Endothelial cell of umbilical vein (primary cell): ENCODE results near the gene LBR. TPM values are rescaled to one million over a fixed set of nuclear protein-coding genes. Genes with fewer than 3 reads are reported as not detected.

ENCODE experiments used
- BruUV-seq: library from RNA; stranded (reverse); fragments of 400-500 nt; replicated peaks from 2 replicates; lab custom pipeline; 2021; lab: Mats Ljungman, UMichigan
- CTCF ChIA-PET: fragments of 300-600, 350-600 bp; sonication (Branson Sonifier 250); formaldehyde crosslinking; loops from one replicate; lab custom pipeline; 2021; ENCODE audit warnings: antibody characterized with exemption, inconsistent platforms; lab: Charles Lee
- POLR2A ChIA-PET: fragments of 300-600, 350-600 bp; sonication (Branson Sonifier 250); formaldehyde crosslinking; loops from one replicate; lab custom pipeline; 2021; ENCODE audit warnings: antibody characterized with exemption, inconsistent platforms; lab: Charles Lee
- DNase-seq: peaks from one replicate; pipeline ENCODE4 v3.0.0-alpha.2; 2011; ENCODE audit warnings: low read depth, low spot score
- FAIRE-seq: peaks from 2 replicates; lab custom pipeline; 2011; peaks lifted over from hg19 to GRCh38; lab: Jason Lieb, UNC
- H2AFZ ChIP-seq: 2 replicates; pipeline ENCODE4 v1.6.0; 2012; ENCODE audit warnings: low read depth, low read length, control low read depth, inconsistent platforms
- H3K27ac ChIP-seq: 2 replicates; pipeline ENCODE4 v1.5.1; 2011; ENCODE audit warnings: low read depth, mild to moderate bottlenecking, control low read depth, low read length, moderate library complexity; ENCODE audit not compliant: insufficient read depth
- H3K27me3 ChIP-seq, 2 experiments: 2 replicates each; pipeline versions ENCODE4 v1.6.0 to v1.6.1; 2011; ENCODE audit warnings: low read length in 2 of 2, mixed read lengths in 1 of 2; ENCODE audit not compliant: control insufficient read depth in 2 of 2, insufficient read depth in 2 of 2
- H3K36me3 ChIP-seq, 2 experiments: 2 replicates in 1 of 2; 3 replicates in 1 of 2; pipeline ENCODE4 v1.5.1; 2011; ENCODE audit warnings: low read length in 2 of 2, mild to moderate bottlenecking in 1 of 2, moderate library complexity in 1 of 2; ENCODE audit not compliant: control insufficient read depth in 2 of 2, insufficient read depth in 2 of 2; ENCODE audit errors: extremely low read depth in 1 of 2
- H3K4me1 ChIP-seq: 3 replicates; pipeline ENCODE4 v1.5.1; 2011; ENCODE audit warnings: mild to moderate bottlenecking, low read length; ENCODE audit not compliant: control insufficient read depth, insufficient read depth; ENCODE audit errors: extremely low read depth
- H3K4me2 ChIP-seq: 2 replicates; pipeline ENCODE4 v1.6.1; 2011; ENCODE audit warnings: low read length, control low read depth, mixed read lengths; ENCODE audit not compliant: insufficient read depth
- H3K4me3 ChIP-seq, 3 experiments: fragments of 200-600 bp in 1 of 3; sonication (generic), shearing (Covaris generic) in 1 of 3; replicated peaks in 1 of 3; 2 replicates each; pipeline ENCODE4 v1.5.1; 2011 to 2016; ENCODE audit warnings: control low read depth in 3 of 3, low read length in 3 of 3, mild to moderate bottlenecking in 2 of 3, inconsistent platforms in 1 of 3, low read depth in 1 of 3, moderate library complexity in 1 of 3; ENCODE audit not compliant: insufficient read depth in 1 of 3
- H3K79me2 ChIP-seq: 2 replicates; pipeline ENCODE4 v1.6.0; 2012; ENCODE audit warnings: low read length, inconsistent platforms; ENCODE audit not compliant: control insufficient read depth, insufficient read depth
- H3K9ac ChIP-seq: replicated peaks from 2 replicates; pipeline ENCODE3; 2011; ENCODE audit warnings: low read length, control low read depth; ENCODE audit not compliant: insufficient read depth; ENCODE audit errors: extremely low read depth
- H3K9me1 ChIP-seq: replicated peaks from 3 replicates; pipeline ENCODE4 v1.6.0; 2011; ENCODE audit warnings: mild to moderate bottlenecking, low read length; ENCODE audit not compliant: control insufficient read depth, insufficient read depth; ENCODE audit errors: extremely low read depth
- H3K9me3 ChIP-seq: replicated peaks from 2 replicates; pipeline ENCODE4 v1.5.1; 2012; ENCODE audit warnings: low read length, inconsistent platforms; ENCODE audit not compliant: control insufficient read depth, insufficient read depth
- H4K20me1 ChIP-seq: replicated peaks from 2 replicates; pipeline ENCODE3; 2011; ENCODE audit warnings: mild to moderate bottlenecking, low read length; ENCODE audit not compliant: control insufficient read depth, insufficient read depth; ENCODE audit errors: extremely low read depth
- CTCF ChIP-seq, 2 donors: IDR thresholded peaks; 1 replicate in 1 of 2; 2 replicates in 1 of 2; pipeline ENCODE4 v1.5.1; 2011; ENCODE audit warnings: low read length in 2 of 2, mild to moderate bottlenecking in 2 of 2, moderate library complexity in 2 of 2, control low read depth in 1 of 2, inconsistent platforms in 1 of 2, low read depth in 1 of 2; ENCODE audit not compliant: insufficient read depth in 1 of 2; ENCODE audit errors: extremely low read depth in 1 of 2
- EZH2 ChIP-seq: IDR thresholded peaks from 2 replicates; pipeline ENCODE4 v1.6.1; 2012; ENCODE audit warnings: borderline replicate concordance, low read depth, mild to moderate bottlenecking, moderate library complexity, low read length, inconsistent platforms; ENCODE audit not compliant: severe bottlenecking
- FOS ChIP-seq: IDR thresholded peaks from 2 replicates; pipeline ENCODE4 v1.6.1; 2011; ENCODE audit warnings: mild to moderate bottlenecking, low read length, moderate library complexity, borderline replicate concordance; ENCODE audit not compliant: insufficient read depth
- GATA2 ChIP-seq: IDR thresholded peaks from 2 replicates; pipeline ENCODE4 v1.7.0; 2011; ENCODE audit warnings: low read depth, mild to moderate bottlenecking, moderate library complexity, mixed read lengths, low read length; ENCODE audit not compliant: insufficient read length, insufficient read depth
- JUN ChIP-seq: IDR thresholded peaks from 2 replicates; pipeline ENCODE4 v1.6.1; 2011; ENCODE audit warnings: borderline replicate concordance, low read depth; ENCODE audit not compliant: insufficient read length, insufficient read depth
- MAX ChIP-seq: IDR thresholded peaks from 2 replicates; pipeline ENCODE4 v1.6.1; 2011; ENCODE audit not compliant: insufficient read depth, insufficient read length
- MYC ChIP-seq: IDR thresholded peaks from one replicate; pipeline ENCODE4 v1.6.1; 2011; ENCODE audit warnings: mild to moderate bottlenecking, low read depth, low read length
- POLR2A ChIP-seq: IDR thresholded peaks from 2 replicates; pipeline ENCODE4 v1.6.1; 2012; ENCODE audit warnings: low read depth, mild to moderate bottlenecking, control low read depth, low read length
- POLR2AphosphoS5 ChIP-seq: IDR thresholded peaks from 2 replicates; pipeline ENCODE4 v1.6.1; 2012; ENCODE audit warnings: low read depth, mild to moderate bottlenecking, control low read depth, low read length, moderate library complexity; ENCODE audit not compliant: insufficient read depth
- dilution Hi-C: fragments of 300-500 bp; cut with MboI; formaldehyde crosslinking; loops from one replicate; pipeline ENCODE4 v1.15.0; 2019; ENCODE audit warnings: low sequenced_read_pairs; ENCODE audit not compliant: extremely low pct_ligation_motif_present
- intact Hi-C: fragments of 100-400 bp; cut with micrococcal nuclease; formaldehyde crosslinking; loops from one replicate; pipeline ENCODE4 v1.10.0; 2022
- polyA plus RNA-seq, 4 experiments: library from polyadenylated mRNA; depleted of rRNA in 3 of 4; stranded (reverse) in 3 of 4; unstranded in 1 of 4; fragments of >200 nt; gene quantifications; 2 replicates each; pipeline versions ENCODE4 v1.2.1 to v1.2.3, GENCODE V29; 2011 to 2012; ENCODE audit warnings: missing spikeins in 1 of 4
- total RNA-seq: library from RNA; stranded (reverse); gene quantifications from 2 replicates; pipeline ENCODE4 v1.2.3, GENCODE V29; 2021

LBR gene
- total and polyA plus RNA-seq, 2 donors (not counting 3 experiments of a cell fraction or from before 2014, with no cell fraction given), result 53.9 to 119 TPM

- Histone ChIP-seq H3K27me3 (peaks cover 2 to 4% of the 10 kb centered on the region in 2 experiments), H3K4me2 (no peak overlapping the region), H3K4me1 (no peaks in the 10 kb centered on the region), H3K27ac (no peak overlapping the region), H4K20me1 (no peaks in the 10 kb centered on the region), H3K4me3 (no peak overlapping the region), H3K79me2 (no peaks in the 10 kb centered on the region), H3K9ac (no peak overlapping the region), H3K9me3 (no peaks in the 10 kb centered on the region), H3K36me3 (no peaks in the 10 kb centered on the region), H3K9me1 (no peaks in the 10 kb centered on the region), H2AFZ (no peak overlapping the region)
- ChIA-PET POLR2A (no interaction called here), CTCF (no interaction called here)
- no peak for TF ChIP-seq MYC
- no peak for TF ChIP-seq JUN
- TF ChIP-seq FOS, result no peak
- no peak for TF ChIP-seq POLR2AphosphoS5
- no peak for TF ChIP-seq GATA2
- no peak for TF ChIP-seq MAX
- TF ChIP-seq CTCF (IDR thresholded peaks at IDR 0.05; ENCODE audit: extremely low read depth in 1 of 2, insufficient read depth in 1 of 2, low read depth in 1 of 2, low read length in 2 of 2), result no peak
- no peak for TF ChIP-seq EZH2
- TF ChIP-seq POLR2A, result no peak
- intact Hi-C loops, result no loop called here
- no TSS peak for BruUV-seq
- no peak for FAIRE-seq
- dilution Hi-C loops, result no loop called here
- no peak for DNase-seq
Observed at GRCh38 chr1:225355863-225356262, 72.0 kb downstream of the LBR start.
